Neural progenitor cell (in vitro differentiated cells): ENCODE data around the gene RBM47.

Experiments
- CTCF ChIP-seq: fragments of 200-600 bp; sonication (generic); IDR thresholded peaks from 2 replicates; pipeline ENCODE4 v1.5.1; 2017; ENCODE audit warnings: antibody characterized with exemption, mild to moderate bottlenecking
- EZH2 ChIP-seq: fragments of 200-600 bp; sonication (generic); IDR thresholded peaks from 2 replicates; pipeline ENCODE4 v1.6.1; 2017; ENCODE audit warnings: antibody characterized with exemption, mild to moderate bottlenecking, moderate library complexity
- EZH2phosphoT487 ChIP-seq: fragments of 200-600 bp; sonication (generic); IDR thresholded peaks from 2 replicates; pipeline ENCODE4 v1.6.1; 2017; ENCODE audit warnings: antibody characterized with exemption

GRCh38 chr4:40587826-40588225 is 41.8 kb downstream of the RBM47 start:
- TF ChIP-seq CTCF (no peak), EZH2 (no peak), EZH2phosphoT487 (no peak)
